ENCODE data around the gene GRIFIN. TPM values are rescaled to one million over a fixed set of nuclear protein-coding genes. Genes with fewer than 3 reads are reported as not detected.

The GRIFIN gene
- polyA plus RNA-seq, 1 donor (not counting 4 experiments of a cell fraction or from before 2014, with no cell fraction given), result not detected

DNA sequence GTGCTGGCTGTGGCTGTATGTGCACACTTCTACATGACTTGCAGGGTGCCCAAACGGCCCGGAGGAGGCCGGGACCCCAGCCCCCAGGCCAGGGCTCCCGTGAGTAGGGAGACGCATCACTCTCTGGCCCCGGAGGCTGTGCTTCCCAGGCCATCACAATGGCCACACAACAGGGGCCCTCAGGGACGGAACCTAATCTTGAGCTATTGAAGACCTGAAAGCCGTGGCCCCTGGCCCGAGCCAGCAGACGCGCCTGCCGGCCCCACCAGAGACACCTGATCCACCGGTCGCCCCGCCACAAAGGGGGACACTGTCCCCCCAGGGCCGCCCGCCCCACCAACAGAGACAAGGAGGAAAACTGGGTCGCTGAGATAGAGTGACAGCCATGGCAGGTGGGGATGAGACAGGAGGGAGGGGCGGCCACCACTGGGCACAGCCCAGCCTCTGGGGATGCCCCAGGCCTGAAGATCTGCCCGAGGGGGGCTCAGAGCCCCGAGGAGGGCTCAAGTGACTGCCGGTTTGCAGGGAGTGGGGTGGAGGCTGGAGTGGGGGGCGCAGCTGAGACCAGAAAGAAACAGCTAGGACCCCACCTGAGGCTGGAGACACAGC, 33.2 kb upstream of the GRIFIN start:
- H3K79me2 ChIP-seq (ENCODE audit: control insufficient read depth, insufficient read depth, low read length), result no peaks in the 10 kb centered on the region
- DNase-seq (ENCODE audit: low read depth, low spot score) (no peak), FAIRE-seq (no peak)
- H3K36me3 ChIP-seq (ENCODE audit: control insufficient read depth in 2 of 2, extremely low read depth in 1 of 2, insufficient read depth in 2 of 2, low read length in 2 of 2), result no peaks in the 10 kb centered on the region
- no peak overlapping the region for H3K27ac ChIP-seq (ENCODE audit: control insufficient read depth, insufficient read depth, low read length)
- H3K27me3 ChIP-seq (ENCODE audit: control insufficient read depth, extremely low read depth, insufficient read depth, low read length), result peaks cover 12% of the 10 kb centered on the region
- no peak overlapping the region for H3K9ac ChIP-seq (ENCODE audit: control insufficient read depth, extremely low read depth, insufficient read depth, low read length)
- H3K4me2 ChIP-seq (ENCODE audit: control insufficient read depth, extremely low read depth, insufficient read depth, low read depth, low read length), result peak overlapping the region; percentile 69
- no peak overlapping the region for H3K4me3 ChIP-seq (ENCODE audit: control insufficient read depth in 2 of 3, extremely low read depth in 1 of 3, insufficient read depth in 2 of 3, low read depth in 1 of 3, low read length in 3 of 3)
- H2AFZ ChIP-seq (ENCODE audit: control insufficient read depth, low read length), result no peak overlapping the region
- peaks cover 22% of the 10 kb centered on the region for H3K4me1 ChIP-seq (ENCODE audit: control insufficient read depth, extremely low read depth, insufficient read depth, low read length)
- dilution Hi-C loops (cut with MboI; ENCODE audit: extremely low pct_ligation_motif_present, low sequenced_read_pairs), result no loop called here
- no peaks in the 10 kb centered on the region for H3K9me1 ChIP-seq (ENCODE audit: control insufficient read depth, extremely low read depth, insufficient read depth, low read length)
- no peaks in the 10 kb centered on the region for H3K9me3 ChIP-seq (ENCODE audit: control insufficient read depth, low read depth, low read length)
- H4K20me1 ChIP-seq (ENCODE audit: control insufficient read depth, extremely low read depth, insufficient read depth, low read length), result no peaks in the 10 kb centered on the region
- TF ChIP-seq, protein P1, sequence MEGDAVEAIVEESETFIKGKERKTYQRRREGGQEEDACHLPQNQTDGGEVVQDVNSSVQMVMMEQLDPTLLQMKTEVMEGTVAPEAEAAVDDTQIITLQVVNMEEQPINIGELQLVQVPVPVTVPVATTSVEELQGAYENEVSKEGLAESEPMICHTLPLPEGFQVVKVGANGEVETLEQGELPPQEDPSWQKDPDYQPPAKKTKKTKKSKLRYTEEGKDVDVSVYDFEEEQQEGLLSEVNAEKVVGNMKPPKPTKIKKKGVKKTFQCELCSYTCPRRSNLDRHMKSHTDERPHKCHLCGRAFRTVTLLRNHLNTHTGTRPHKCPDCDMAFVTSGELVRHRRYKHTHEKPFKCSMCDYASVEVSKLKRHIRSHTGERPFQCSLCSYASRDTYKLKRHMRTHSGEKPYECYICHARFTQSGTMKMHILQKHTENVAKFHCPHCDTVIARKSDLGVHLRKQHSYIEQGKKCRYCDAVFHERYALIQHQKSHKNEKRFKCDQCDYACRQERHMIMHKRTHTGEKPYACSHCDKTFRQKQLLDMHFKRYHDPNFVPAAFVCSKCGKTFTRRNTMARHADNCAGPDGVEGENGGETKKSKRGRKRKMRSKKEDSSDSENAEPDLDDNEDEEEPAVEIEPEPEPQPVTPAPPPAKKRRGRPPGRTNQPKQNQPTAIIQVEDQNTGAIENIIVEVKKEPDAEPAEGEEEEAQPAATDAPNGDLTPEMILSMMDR (optimal IDR thresholded peaks at IDR 0.05 in 1 of 3, IDR thresholded peaks at IDR 0.05 in 1 of 3, conservative IDR thresholded peaks at IDR 0.05 in 1 of 3; ENCODE audit: extremely low read depth in 1 of 3, insufficient read depth in 2 of 3, low read length in 3 of 3), result no peak
- TF ChIP-seq EZH2 (IDR thresholded peaks at IDR 0.05; ENCODE audit: low read length), result no peak

- no peaks in the 10 kb centered on the region for H3K9me3 ChIP-seq (ENCODE audit: control insufficient read depth, low read depth, low read length)
- no peaks in the 10 kb centered on the region for H4K20me1 ChIP-seq (ENCODE audit: control insufficient read depth, extremely low read depth, insufficient read depth, low read length)
- H3K79me2 ChIP-seq (ENCODE audit: control insufficient read depth, insufficient read depth, low read length), result no peaks in the 10 kb centered on the region
- no peak overlapping the region for H3K27ac ChIP-seq (ENCODE audit: control insufficient read depth, insufficient read depth, low read length)
- H3K36me3 ChIP-seq (ENCODE audit: control insufficient read depth in 2 of 2, extremely low read depth in 1 of 2, insufficient read depth in 2 of 2, low read length in 2 of 2), result no peaks in the 10 kb centered on the region
- dilution Hi-C loops (cut with MboI; ENCODE audit: extremely low pct_ligation_motif_present, low sequenced_read_pairs), result no loop called here
- H3K27me3 ChIP-seq (ENCODE audit: control insufficient read depth, extremely low read depth, insufficient read depth, low read length), result peaks cover 15% of the 10 kb centered on the region
- TF ChIP-seq, protein P1 (optimal IDR thresholded peaks at IDR 0.05 in 1 of 3, IDR thresholded peaks at IDR 0.05 in 1 of 3, conservative IDR thresholded peaks at IDR 0.05 in 1 of 3; ENCODE audit: extremely low read depth in 1 of 3, insufficient read depth in 2 of 3, low read length in 3 of 3), result no peak
- no peak for TF ChIP-seq EZH2 (IDR thresholded peaks at IDR 0.05; ENCODE audit: low read length)
- peak; percentile 72 for FAIRE-seq
- H3K4me3 ChIP-seq (ENCODE audit: control insufficient read depth in 2 of 3, extremely low read depth in 1 of 3, insufficient read depth in 2 of 3, low read depth in 1 of 3, low read length in 3 of 3), result peak overlapping the region in 1 of 3 experiments; percentile 45
- no peak for DNase-seq (ENCODE audit: low read depth, low spot score)
- peak overlapping the region; percentile 69 for H3K4me2 ChIP-seq (ENCODE audit: control insufficient read depth, extremely low read depth, insufficient read depth, low read depth, low read length)
- peaks cover 22% of the 10 kb centered on the region for H3K4me1 ChIP-seq (ENCODE audit: control insufficient read depth, extremely low read depth, insufficient read depth, low read length)
- peak overlapping the region; percentile 70 for H2AFZ ChIP-seq (ENCODE audit: control insufficient read depth, low read length)
- no peak overlapping the region for H3K9ac ChIP-seq (ENCODE audit: control insufficient read depth, extremely low read depth, insufficient read depth, low read length)
- H3K9me1 ChIP-seq (ENCODE audit: control insufficient read depth, extremely low read depth, insufficient read depth, low read length), result no peaks in the 10 kb centered on the region
Measured at GRCh38 chr7:2508327-2509215, 32.4 kb upstream of the GRIFIN start.
